Ureter (tissue), 1 donor: Measurements from ENCODE around the gene MED27. TPM values are rescaled to one million over a fixed set of nuclear protein-coding genes. Genes with fewer than 3 reads are reported as not detected.

Source experiments
- DNase-seq: peaks from one replicate; pipeline ENCODE4 v3.0.0-alpha.2; 2020; ENCODE audit warnings: low spot score
- total RNA-seq: library from RNA; stranded (reverse); gene quantifications from one replicate; pipeline ENCODE4 v1.2.4, GENCODE V29; 2023
- donor health status: DM: yes; HTN: yes; CAD: no.

Gene MED27
- total RNA-seq, 1 donor from 2014 or later: 25.9 TPM

- no peak for DNase-seq
Observed at GRCh38 chr9:131853434-131853833, 226.2 kb downstream of the MED27 start.

- DNase-seq: no peak
Observed at GRCh38 chr9:131851414-131851813, 228.3 kb downstream of the MED27 start.

GRCh38 chr9:131849391-131849790 lies 230.3 kb downstream of the MED27 start:
- DNase-seq: no peak

GRCh38 chr9:131848570-131849160 lies 231.0 kb downstream of the MED27 start:
- DNase-seq: no peak

GRCh38 chr9:131847665-131848354 lies 231.9 kb downstream of the MED27 start:
- no peak for DNase-seq

- DNase-seq: no peak
Observed at GRCh38 chr9:131845305-131846298, 234.1 kb downstream of the MED27 start.

DNA sequence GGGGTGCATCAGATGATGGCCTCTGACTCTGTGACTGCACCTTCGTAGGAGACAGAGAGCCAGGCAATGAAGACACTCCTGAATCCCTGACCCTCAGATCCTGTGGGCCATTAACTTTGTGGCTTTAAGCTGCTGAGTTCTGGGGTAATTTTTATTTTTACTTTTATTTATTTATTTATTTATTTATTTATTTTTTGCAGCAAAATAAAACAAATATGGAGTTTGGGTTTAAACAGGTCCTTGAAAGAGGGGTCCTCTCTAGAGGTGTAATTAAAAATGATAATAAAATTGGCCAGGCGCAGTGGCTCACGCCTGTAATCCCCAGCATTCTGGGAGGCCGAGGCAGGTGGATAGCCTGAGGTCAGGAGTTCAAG lies 234.9 kb downstream of the MED27 start:
- no peak for DNase-seq

GRCh38 chr9:131843989-131844744 lies 235.5 kb downstream of the MED27 start:
- DNase-seq: no peak

DNA sequence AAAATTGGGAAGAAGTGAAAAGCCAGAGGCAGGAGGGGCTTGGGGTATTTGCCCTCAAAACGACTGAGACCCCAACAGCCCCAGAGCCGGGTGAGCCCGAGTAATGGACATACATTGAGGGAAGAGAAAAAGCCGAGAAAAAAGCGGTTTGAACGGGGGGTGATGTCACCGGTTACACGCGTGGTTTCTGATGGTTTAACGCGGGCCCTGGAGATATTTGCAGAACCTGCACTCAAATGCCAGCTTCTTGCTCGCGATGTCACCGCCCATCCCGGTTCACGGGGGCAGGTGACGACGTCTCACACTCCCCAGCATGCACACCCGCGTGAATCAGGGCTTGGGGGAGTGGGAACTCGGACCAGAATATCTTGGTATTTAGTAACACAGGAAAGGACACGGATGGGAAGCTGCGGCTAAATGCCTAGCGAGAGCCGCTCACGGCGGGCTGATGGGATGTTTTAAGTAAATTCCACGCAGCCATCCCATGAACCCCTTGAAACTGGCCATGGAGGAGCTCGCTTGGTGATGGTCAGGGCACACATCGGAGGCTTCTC lies 237.8 kb downstream of the MED27 start:
- no peak for DNase-seq

- DNase-seq: no peak
Observed at GRCh38 chr9:131840751-131841702, 238.6 kb downstream of the MED27 start.

DNA sequence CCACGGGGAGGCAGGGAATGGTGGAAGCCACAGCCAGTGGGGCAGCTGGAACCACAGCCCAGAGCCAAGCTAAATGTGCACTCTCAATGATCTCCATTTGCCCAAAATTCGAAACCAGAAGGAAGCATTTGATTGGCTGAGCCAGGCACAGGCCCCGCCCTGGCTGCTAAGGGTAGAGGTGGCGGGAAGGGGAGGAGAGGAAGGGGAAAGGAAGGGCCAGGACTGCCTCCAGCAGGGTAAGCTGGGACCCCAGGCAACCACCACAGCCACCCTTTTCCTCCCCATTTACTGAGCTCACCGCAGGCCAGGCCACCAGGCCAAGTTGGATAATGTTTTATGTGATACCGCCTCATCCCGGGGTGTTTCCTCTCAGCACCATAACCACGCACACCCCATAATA lies 239.4 kb downstream of the MED27 start:
- no peak for DNase-seq

GRCh38 chr9:131839281-131840084 lies 240.2 kb downstream of the MED27 start:
- DNase-seq: no peak

- no peak for DNase-seq
Observed at GRCh38 chr9:131838530-131839280, 241.0 kb downstream of the MED27 start.

DNA sequence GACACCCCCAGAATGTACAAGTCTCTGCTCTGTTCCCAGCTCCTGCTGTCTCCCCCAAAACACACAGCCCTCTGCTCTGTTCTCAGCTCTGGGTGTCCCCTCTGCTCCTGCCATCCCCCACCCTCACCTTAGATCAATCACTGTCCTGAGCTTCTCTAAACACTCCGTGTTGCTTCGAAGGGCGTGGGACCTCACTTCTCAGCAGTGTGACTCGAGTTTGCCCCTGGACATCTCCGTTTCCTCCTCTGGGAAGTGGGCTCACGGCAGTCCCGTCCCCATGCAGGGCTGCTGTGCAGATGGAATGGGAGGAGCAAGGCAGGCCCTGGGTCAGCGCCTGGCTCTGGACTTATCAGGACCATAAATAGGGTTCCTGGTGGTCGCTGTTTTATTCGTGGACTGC lies 241.8 kb downstream of the MED27 start:
- no peak for DNase-seq

DNA sequence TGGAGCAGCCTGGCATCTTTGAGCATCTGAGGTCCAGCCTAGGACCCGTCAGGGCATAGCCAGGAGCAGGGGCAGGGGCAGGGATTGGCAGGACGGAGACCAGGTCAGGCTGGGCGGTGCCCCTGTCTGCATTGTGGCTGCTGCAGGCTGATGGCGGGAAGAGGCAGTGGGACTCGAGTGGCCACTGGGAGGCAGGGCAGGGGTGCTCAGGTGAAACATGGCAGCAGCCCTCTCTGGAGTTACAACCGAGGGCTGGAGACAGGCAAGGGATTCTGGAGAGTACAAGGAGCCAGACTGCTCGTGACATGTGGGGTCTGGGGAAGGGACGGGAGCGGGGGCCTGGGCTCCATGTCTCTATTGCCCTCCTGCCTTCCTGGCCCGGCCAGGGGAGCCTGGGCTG lies 242.4 kb downstream of the MED27 start:
- no peak for DNase-seq

- no peak for DNase-seq
Observed at GRCh38 chr9:131836607-131837315, 242.9 kb downstream of the MED27 start.

DNA sequence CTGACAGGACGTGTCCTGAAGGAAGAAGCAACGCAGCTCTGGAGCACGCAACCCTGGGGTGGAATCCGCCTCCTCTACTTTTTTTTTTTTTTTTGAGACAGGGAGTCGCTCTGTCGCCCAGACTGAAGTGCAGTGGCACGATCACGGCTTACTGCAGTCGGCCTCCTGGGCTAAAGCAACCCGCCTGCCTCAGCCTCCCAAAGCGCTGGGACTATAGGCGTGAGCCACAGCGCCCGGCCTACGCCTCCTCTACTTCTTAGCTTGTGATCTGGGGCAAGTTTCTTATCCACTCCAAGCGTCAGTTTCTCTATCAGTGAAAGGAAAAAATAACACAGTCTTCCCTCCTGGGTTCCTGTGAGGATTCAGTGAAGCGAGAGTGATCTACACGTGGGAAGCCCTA lies 243.6 kb downstream of the MED27 start:
- no peak for DNase-seq
